GM12873 (cell line): Measurements from ENCODE around the gene MLC1.

Experiments
- CTCF ChIP-seq: IDR thresholded peaks from 2 replicates; pipeline ENCODE4 v1.5.1; 2012; ENCODE audit warnings: low read depth, mild to moderate bottlenecking, moderate library complexity, low read length, control low read depth; ENCODE audit not compliant: insufficient read depth; ENCODE audit errors: missing control alignments

MLC1 gene

DNA sequence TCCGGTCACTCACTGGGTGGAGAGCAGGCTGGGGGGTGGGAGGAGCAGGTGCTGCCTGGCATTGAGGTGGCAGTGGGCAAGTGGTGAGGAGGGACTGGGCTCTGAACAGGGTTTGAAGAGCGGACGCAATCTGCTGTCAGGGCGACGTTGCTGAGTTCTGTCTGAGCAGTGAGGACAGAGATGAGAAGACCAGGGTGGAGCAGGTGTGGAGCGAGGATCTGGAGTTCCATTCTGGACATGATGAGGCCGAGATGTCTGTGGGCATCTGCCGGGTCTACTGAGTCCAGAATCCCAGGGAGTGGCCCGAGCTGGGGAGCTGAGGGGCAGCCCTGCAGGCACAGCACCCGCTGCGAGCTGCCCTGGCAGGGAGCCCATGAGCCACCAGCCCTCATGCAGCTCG lies 2.4 kb upstream of the MLC1 start:
- TF ChIP-seq CTCF: no peak

DNA sequence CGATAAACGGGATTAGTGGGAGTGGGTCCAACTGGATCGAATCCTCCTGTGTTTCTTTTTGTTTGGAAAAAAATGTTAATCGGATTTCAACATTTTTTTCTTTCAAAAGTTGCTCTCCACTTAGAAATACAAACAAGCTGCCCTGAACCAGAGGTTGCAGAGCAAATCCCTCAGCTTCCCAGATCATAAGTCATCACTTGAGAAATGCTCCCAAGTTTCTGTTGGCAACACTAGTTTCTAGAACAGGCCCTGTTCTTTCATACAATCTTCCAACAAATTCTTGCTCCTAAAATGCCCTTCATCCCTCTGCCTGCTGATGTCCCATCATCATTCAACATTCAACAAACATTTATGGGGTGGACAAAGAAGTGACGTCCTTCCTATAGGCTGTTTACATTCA lies 1.3 kb upstream of the MLC1 start:
- no peak for TF ChIP-seq CTCF

DNA sequence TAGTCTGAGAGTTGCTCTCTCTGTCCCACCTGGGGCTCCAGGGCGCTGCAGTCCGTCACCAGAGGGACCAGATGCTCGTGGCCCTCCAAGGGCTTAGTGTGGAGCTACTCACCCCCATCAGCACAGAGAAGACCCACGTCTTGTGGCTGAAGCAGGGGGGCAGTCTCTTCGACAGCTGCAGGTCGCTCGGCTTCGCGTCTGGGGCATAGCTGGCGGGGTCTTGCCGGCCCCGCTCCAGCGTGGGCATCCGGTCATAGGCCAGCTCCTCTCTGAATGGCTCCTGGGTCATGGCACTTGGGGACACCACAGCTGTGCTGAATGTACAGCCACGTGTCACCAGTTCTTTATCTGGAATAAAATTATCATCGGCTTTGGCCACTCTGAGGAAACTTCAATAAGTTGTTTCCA lies 608 bp downstream of the MLC1 start:
- TF ChIP-seq CTCF: no peak

DNA sequence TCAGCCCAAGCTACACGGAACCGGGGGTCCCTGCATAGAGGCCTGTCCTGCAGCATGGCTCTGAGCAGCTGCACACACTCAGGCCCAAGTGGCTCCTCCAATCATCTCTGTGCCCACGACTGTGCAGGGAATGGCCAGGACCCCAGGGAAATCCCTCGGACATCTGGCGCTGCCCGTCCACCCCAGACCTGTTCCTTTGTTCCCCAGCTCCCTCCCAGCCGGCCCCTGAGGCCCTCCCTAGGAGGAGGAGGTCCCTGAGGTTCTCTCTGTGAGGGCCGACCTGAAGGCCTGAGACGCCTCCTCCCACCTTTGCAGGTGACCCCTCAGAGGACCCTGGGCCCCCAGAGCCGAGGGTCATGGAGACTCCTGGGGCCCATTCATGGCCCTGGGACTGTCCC lies 1.1 kb downstream of the MLC1 start:
- TF ChIP-seq CTCF: no peak

- TF ChIP-seq CTCF: no peak
These were observed 1.7 kb downstream of the MLC1 start for GRCh38 chr22:50083462-50084079.

- no peak for TF ChIP-seq CTCF
These were observed 2.2 kb downstream of the MLC1 start for GRCh38 chr22:50082961-50083461.

GRCh38 chr22:50082197-50082715 lies 3.0 kb downstream of the MLC1 start:
- TF ChIP-seq CTCF: no peak
